ENCODE results near the gene GNB1L. TPM values are rescaled to one million over a fixed set of nuclear protein-coding genes. Genes with fewer than 3 reads are reported as not detected.

GNB1L gene
- total RNA-seq, 5 donors from 2014 or later (not counting 1 experiment from before 2014, with no cell fraction given) = 4.8 to 13.7 (median 12.9) TPM

GRCh38 chr22:19756288-19757128, 98.2 kb downstream of the GNB1L start:
- Histone ChIP-seq H3K9me3 (no peaks in the 10 kb centered on the region), H3K4me3 (ENCODE audit: control insufficient read depth in 1 of 2, extremely low read depth in 1 of 2, low read length in 1 of 2) (peak overlapping the region; percentile 33 to 49), H3K36me3 (ENCODE audit: control insufficient read depth in 2 of 2, extremely low read depth in 1 of 2, insufficient read depth in 1 of 2, low read length in 1 of 2) (no peaks in the 10 kb centered on the region), H3K27ac (ENCODE audit: low read length) (no peak overlapping the region), H3K4me1 (ENCODE audit: control insufficient read depth in 1 of 2, extremely low read depth in 1 of 2, insufficient read depth in 2 of 2, low read length in 2 of 2) (peaks cover 5 to 38% of the 10 kb centered on the region in 2 experiments), H3K27me3 (replicated peaks in 1 of 2; ENCODE audit: control insufficient read depth in 2 of 2, extremely low read depth in 1 of 2, insufficient read depth in 2 of 2, low read length in 1 of 2) (peaks cover 13 to 81% of the 10 kb centered on the region in 2 experiments)
- WGBS (ENCODE audit: insufficient coverage) = 4% methylated on average over 74 of the region's 76 CpGs
- H3K27ac Mint-ChIP-seq = no peak overlapping the region
- peak; percentile 80 to 87 (median 83) for ATAC-seq (replicated peaks in 1 of 4)
- peak; percentile 30 to 80 (median 59) for DNase-seq
- no peaks in the 10 kb centered on the region for H3K36me3 Mint-ChIP-seq
- ChIA-PET POLR2A (no interaction called here), CTCF (interaction anchor here in 1 of 2 donors (1.2 kb wide), 1 partner anchor 154 kb away, joined by 11 read pairs; no protein-coding TSS in a partner anchor)
- H3K4me3 Mint-ChIP-seq = peak overlapping the region; percentile 49 to 80 (median 66)
- H3K27me3 Mint-ChIP-seq = peaks cover 40 to 57% of the 10 kb centered on the region in 2 donors
- H3K4me1 Mint-ChIP-seq = peaks cover 28 to 35% (median 33%) of the 10 kb centered on the region in 3 donors
- H3K9me3 Mint-ChIP-seq = no peaks in the 10 kb centered on the region

- no peak for ATAC-seq (replicated peaks in 1 of 4)
- POLR2A ChIA-PET = no interaction called here
Measured at GRCh38 chr22:19755722-19756287, 98.9 kb downstream of the GNB1L start.

GRCh38 chr22:19755145-19755710, 99.4 kb downstream of the GNB1L start:
- H3K9me3 Mint-ChIP-seq = no peaks in the 10 kb centered on the region
- peaks cover 27 to 32% (median 31%) of the 10 kb centered on the region in 3 donors for H3K4me1 Mint-ChIP-seq
- Histone ChIP-seq H3K27me3 (replicated peaks in 1 of 2; ENCODE audit: control insufficient read depth in 2 of 2, extremely low read depth in 1 of 2, insufficient read depth in 2 of 2, low read length in 1 of 2) (peaks cover 13 to 91% of the 10 kb centered on the region in 2 experiments), H3K27ac (ENCODE audit: low read length) (no peak overlapping the region), H3K4me3 (ENCODE audit: control insufficient read depth in 1 of 2, extremely low read depth in 1 of 2, low read length in 1 of 2) (no peak overlapping the region), H3K4me1 (ENCODE audit: control insufficient read depth in 1 of 2, extremely low read depth in 1 of 2, insufficient read depth in 2 of 2, low read length in 2 of 2) (peaks cover 5 to 38% of the 10 kb centered on the region in 2 experiments), H3K36me3 (ENCODE audit: control insufficient read depth in 2 of 2, extremely low read depth in 1 of 2, insufficient read depth in 1 of 2, low read length in 1 of 2) (no peaks in the 10 kb centered on the region), H3K9me3 (no peaks in the 10 kb centered on the region)
- DNase-seq (no peak), ATAC-seq (replicated peaks in 1 of 4) (no peak)
- H3K36me3 Mint-ChIP-seq = no peaks in the 10 kb centered on the region
- peaks cover 37 to 57% of the 10 kb centered on the region in 2 donors for H3K27me3 Mint-ChIP-seq
- no peak overlapping the region for H3K27ac Mint-ChIP-seq
- 8% methylated on average over 59 of the region's 59 CpGs for WGBS (ENCODE audit: insufficient coverage)
- CTCF ChIA-PET = no interaction called here
- POLR2A ChIA-PET = no interaction called here
- peak overlapping the region in 1 of 3 donors; percentile 80 for H3K4me3 Mint-ChIP-seq

More at GRCh38 chr22:19755722-19756287, 98.9 kb downstream of the GNB1L start:
- peaks cover 13 to 87% of the 10 kb centered on the region in 2 experiments for H3K27me3 ChIP-seq (replicated peaks in 1 of 2; ENCODE audit: control insufficient read depth in 2 of 2, extremely low read depth in 1 of 2, insufficient read depth in 2 of 2, low read length in 1 of 2)
- H3K4me3 Mint-ChIP-seq = peak overlapping the region; percentile 39 to 80 (median 57)
- no peak overlapping the region for H3K27ac ChIP-seq (ENCODE audit: low read length)
- H3K4me1 ChIP-seq (ENCODE audit: control insufficient read depth in 1 of 2, extremely low read depth in 1 of 2, insufficient read depth in 2 of 2, low read length in 2 of 2) = peaks cover 5 to 38% of the 10 kb centered on the region in 2 experiments
- H3K9me3 Mint-ChIP-seq = no peaks in the 10 kb centered on the region
- H3K9me3 ChIP-seq = no peaks in the 10 kb centered on the region
- H3K36me3 ChIP-seq (ENCODE audit: control insufficient read depth in 2 of 2, extremely low read depth in 1 of 2, insufficient read depth in 1 of 2, low read length in 1 of 2) = no peaks in the 10 kb centered on the region
- no peaks in the 10 kb centered on the region for H3K36me3 Mint-ChIP-seq
- H3K4me1 Mint-ChIP-seq = peaks cover 28 to 35% (median 32%) of the 10 kb centered on the region in 3 donors
- CTCF ChIA-PET = interaction anchor here in 1 of 2 donors (1.2 kb wide), 1 partner anchor 154 kb away, joined by 11 read pairs; no protein-coding TSS in a partner anchor
- H3K27me3 Mint-ChIP-seq = peaks cover 39 to 58% of the 10 kb centered on the region in 2 donors
- no peak overlapping the region for H3K27ac Mint-ChIP-seq
- peak overlapping the region in 1 of 2 donors; percentile 49 for H3K4me3 ChIP-seq (ENCODE audit: control insufficient read depth in 1 of 2, extremely low read depth in 1 of 2, low read length in 1 of 2)
- no peak for DNase-seq
- 4% methylated on average over 22 of the region's 26 CpGs for WGBS (ENCODE audit: insufficient coverage)

GRCh38 chr22:19754701-19755144, 100.0 kb downstream of the GNB1L start:
- Histone ChIP-seq H3K27me3 (replicated peaks in 1 of 2; ENCODE audit: control insufficient read depth in 2 of 2, extremely low read depth in 1 of 2, insufficient read depth in 2 of 2, low read length in 1 of 2) (peaks cover 13 to 94% of the 10 kb centered on the region in 2 experiments), H3K4me3 (ENCODE audit: control insufficient read depth in 1 of 2, extremely low read depth in 1 of 2, low read length in 1 of 2) (no peak overlapping the region), H3K4me1 (ENCODE audit: control insufficient read depth in 1 of 2, extremely low read depth in 1 of 2, insufficient read depth in 2 of 2, low read length in 2 of 2) (peaks cover 5 to 35% of the 10 kb centered on the region in 2 experiments), H3K36me3 (ENCODE audit: control insufficient read depth in 2 of 2, extremely low read depth in 1 of 2, insufficient read depth in 1 of 2, low read length in 1 of 2) (no peaks in the 10 kb centered on the region), H3K9me3 (no peaks in the 10 kb centered on the region), H3K27ac (ENCODE audit: low read length) (no peak overlapping the region)
- no peak for ATAC-seq (replicated peaks in 1 of 4)
- ChIA-PET POLR2A (no interaction called here), CTCF (no interaction called here)
- Mint-ChIP-seq H3K27ac (no peak overlapping the region), H3K9me3 (no peaks in the 10 kb centered on the region), H3K27me3 (peaks cover 32 to 52% of the 10 kb centered on the region in 2 donors), H3K4me1 (peaks cover 22 to 27% (median 26%) of the 10 kb centered on the region in 3 donors), H3K4me3 (peak overlapping the region in 1 of 3 donors; percentile 23), H3K36me3 (no peaks in the 10 kb centered on the region)
- WGBS (ENCODE audit: insufficient coverage) = 61% methylated on average over 14 of the region's 14 CpGs
- DNase-seq = no peak

GRCh38 chr22:19753996-19754700, 100.5 kb downstream of the GNB1L start:
- CTCF ChIA-PET = no interaction called here
- POLR2A ChIA-PET = no interaction called here
- peaks cover 13 to 91% of the 10 kb centered on the region in 2 experiments for H3K27me3 ChIP-seq (replicated peaks in 1 of 2; ENCODE audit: control insufficient read depth in 2 of 2, extremely low read depth in 1 of 2, insufficient read depth in 2 of 2, low read length in 1 of 2)
- peaks cover 28 to 48% of the 10 kb centered on the region in 2 donors for H3K27me3 Mint-ChIP-seq
- H3K4me3 ChIP-seq (ENCODE audit: control insufficient read depth in 1 of 2, extremely low read depth in 1 of 2, low read length in 1 of 2) = no peak overlapping the region
- DNase-seq (no peak), ATAC-seq (replicated peaks in 1 of 4) (no peak)
- H3K4me1 ChIP-seq (ENCODE audit: control insufficient read depth in 1 of 2, extremely low read depth in 1 of 2, insufficient read depth in 2 of 2, low read length in 2 of 2) = peaks cover 5 to 30% of the 10 kb centered on the region in 2 experiments
- WGBS (ENCODE audit: insufficient coverage) = 71% methylated on average over 8 of the region's 14 CpGs
- no peaks in the 10 kb centered on the region for H3K9me3 Mint-ChIP-seq
- H3K36me3 Mint-ChIP-seq = no peaks in the 10 kb centered on the region
- H3K9me3 ChIP-seq = no peaks in the 10 kb centered on the region
- H3K36me3 ChIP-seq (ENCODE audit: control insufficient read depth in 2 of 2, extremely low read depth in 1 of 2, insufficient read depth in 1 of 2, low read length in 1 of 2) = no peaks in the 10 kb centered on the region
- peak overlapping the region in 1 of 3 donors; percentile 23 for H3K4me3 Mint-ChIP-seq
- peak overlapping the region in 1 of 2 donors; percentile 65 for H3K27ac Mint-ChIP-seq
- H3K4me1 Mint-ChIP-seq = peaks cover 18 to 22% (median 22%) of the 10 kb centered on the region in 3 donors
- H3K27ac ChIP-seq (ENCODE audit: low read length) = no peak overlapping the region

Measured in T-cell (primary cell).